ENCODE results near the gene CPLANE2. TPM values are rescaled to one million over a fixed set of nuclear protein-coding genes. Genes with fewer than 3 reads are reported as not detected.
"Not testable (repeated sequence)": the region's sequence is repeated elsewhere in the genome, so short reads cannot be mapped to it uniquely, and the experiment has no call there.

CPLANE2 gene
- total RNA-seq, 1 donor from 2014 or later, result 3.1 TPM

GRCh38 chr1:16250524-16251251, 13.7 kb upstream of the CPLANE2 start:
- Histone ChIP-seq H3K9me3 (ENCODE audit: control insufficient read depth in 3 of 3, low read length in 3 of 3) (no peaks in the 10 kb centered on the region), H3K36me3 (ENCODE audit: control insufficient read depth in 3 of 3, insufficient read depth in 3 of 3, low read length in 3 of 3) (peaks cover 28 to 50% (median 43%) of the 10 kb centered on the region in 3 donors), H3K27ac (ENCODE audit: low read depth, low read length) (no peak overlapping the region), H3K27me3 (ENCODE audit: control insufficient read depth in 3 of 3, insufficient read depth in 3 of 3, low read length in 3 of 3) (no peaks in the 10 kb centered on the region), H3K4me3 (ENCODE audit: low read length in 3 of 3) (no peak overlapping the region), H3K4me1 (ENCODE audit: control insufficient read depth in 3 of 3, insufficient read depth in 3 of 3, low read length in 3 of 3) (peaks cover 32 to 36% (median 35%) of the 10 kb centered on the region in 3 donors), H3K9ac (ENCODE audit: low read depth in 1 of 3, low read length in 3 of 3) (no peak overlapping the region)

- H3K9me3 ChIP-seq (ENCODE audit: control insufficient read depth in 3 of 3, low read length in 3 of 3), result no peaks in the 10 kb centered on the region
- H3K36me3 ChIP-seq (ENCODE audit: control insufficient read depth in 3 of 3, insufficient read depth in 3 of 3, low read length in 3 of 3), result peaks cover 24 to 44% (median 33%) of the 10 kb centered on the region in 3 donors
- no peaks in the 10 kb centered on the region for H3K27me3 ChIP-seq (ENCODE audit: control insufficient read depth in 3 of 3, insufficient read depth in 3 of 3, low read length in 3 of 3)
- peaks cover 29 to 36% (median 35%) of the 10 kb centered on the region in 3 donors for H3K4me1 ChIP-seq (ENCODE audit: control insufficient read depth in 3 of 3, insufficient read depth in 3 of 3, low read length in 3 of 3)
- peak overlapping the region in 1 of 3 donors; percentile 7 for H3K9ac ChIP-seq (ENCODE audit: low read depth in 1 of 3, low read length in 3 of 3)
- peak overlapping the region; percentile 66 for H3K27ac ChIP-seq (ENCODE audit: low read depth, low read length)
- no peak overlapping the region for H3K4me3 ChIP-seq (ENCODE audit: low read length in 3 of 3)
These were observed 12.7 kb upstream of the CPLANE2 start for GRCh38 chr1:16249596-16250241.

- Histone ChIP-seq H3K27me3 (ENCODE audit: control insufficient read depth in 3 of 3, insufficient read depth in 3 of 3, low read length in 3 of 3) (no peaks in the 10 kb centered on the region), H3K9ac (ENCODE audit: low read depth in 1 of 3, low read length in 3 of 3) (peak overlapping the region; percentile 13 to 60 (median 32)), H3K27ac (ENCODE audit: low read depth, low read length) (peak overlapping the region; percentile 66), H3K36me3 (ENCODE audit: control insufficient read depth in 3 of 3, insufficient read depth in 3 of 3, low read length in 3 of 3) (peaks cover 24 to 38% (median 32%) of the 10 kb centered on the region in 3 donors), H3K4me3 (ENCODE audit: low read length in 3 of 3) (peak overlapping the region; percentile 44 to 58 (median 47)), H3K4me1 (ENCODE audit: control insufficient read depth in 3 of 3, insufficient read depth in 3 of 3, low read length in 3 of 3) (peaks cover 30 to 43% (median 38%) of the 10 kb centered on the region in 3 donors), H3K9me3 (ENCODE audit: control insufficient read depth in 3 of 3, low read length in 3 of 3) (no peaks in the 10 kb centered on the region)
These were observed 11.9 kb upstream of the CPLANE2 start for GRCh38 chr1:16248603-16249516.

GRCh38 chr1:16248007-16248436, 11.0 kb upstream of the CPLANE2 start:
- Histone ChIP-seq H3K4me1 (ENCODE audit: control insufficient read depth in 3 of 3, insufficient read depth in 3 of 3, low read length in 3 of 3) (peaks cover 30 to 45% (median 38%) of the 10 kb centered on the region in 3 donors), H3K36me3 (ENCODE audit: control insufficient read depth in 3 of 3, insufficient read depth in 3 of 3, low read length in 3 of 3) (peaks cover 20 to 32% (median 26%) of the 10 kb centered on the region in 3 donors), H3K27me3 (ENCODE audit: control insufficient read depth in 3 of 3, insufficient read depth in 3 of 3, low read length in 3 of 3) (no peaks in the 10 kb centered on the region), H3K9ac (ENCODE audit: low read depth in 1 of 3, low read length in 3 of 3) (peak overlapping the region; percentile 15 to 60 (median 18)), H3K4me3 (ENCODE audit: low read length in 3 of 3) (peak overlapping the region in 1 of 3 donors; percentile 4), H3K27ac (ENCODE audit: low read depth, low read length) (peak overlapping the region; percentile 66), H3K9me3 (ENCODE audit: control insufficient read depth in 3 of 3, low read length in 3 of 3) (no peaks in the 10 kb centered on the region)

- H3K4me3 ChIP-seq (ENCODE audit: low read length in 3 of 3), result no peak overlapping the region
- no peaks in the 10 kb centered on the region for H3K27me3 ChIP-seq (ENCODE audit: control insufficient read depth in 3 of 3, insufficient read depth in 3 of 3, low read length in 3 of 3)
- H3K9me3 ChIP-seq (ENCODE audit: control insufficient read depth in 3 of 3, low read length in 3 of 3), result no peaks in the 10 kb centered on the region
- H3K9ac ChIP-seq (ENCODE audit: low read depth in 1 of 3, low read length in 3 of 3), result no peak overlapping the region
- H3K36me3 ChIP-seq (ENCODE audit: control insufficient read depth in 3 of 3, insufficient read depth in 3 of 3, low read length in 3 of 3), result peaks cover 19 to 26% (median 20%) of the 10 kb centered on the region in 3 donors
- H3K27ac ChIP-seq (ENCODE audit: low read depth, low read length), result no peak overlapping the region
- H3K4me1 ChIP-seq (ENCODE audit: control insufficient read depth in 3 of 3, insufficient read depth in 3 of 3, low read length in 3 of 3), result peaks cover 30 to 45% (median 38%) of the 10 kb centered on the region in 3 donors
These were observed 10.5 kb upstream of the CPLANE2 start for GRCh38 chr1:16247441-16247840.

- Histone ChIP-seq H3K4me1 (ENCODE audit: control insufficient read depth in 3 of 3, insufficient read depth in 3 of 3, low read length in 3 of 3) (peaks cover 30 to 45% (median 38%) of the 10 kb centered on the region in 3 donors), H3K36me3 (ENCODE audit: control insufficient read depth in 3 of 3, insufficient read depth in 3 of 3, low read length in 3 of 3) (peaks cover 15 to 22% (median 16%) of the 10 kb centered on the region in 3 donors), H3K9ac (ENCODE audit: low read depth in 1 of 3, low read length in 3 of 3) (no peak overlapping the region), H3K9me3 (ENCODE audit: control insufficient read depth in 3 of 3, low read length in 3 of 3) (no peaks in the 10 kb centered on the region), H3K4me3 (ENCODE audit: low read length in 3 of 3) (no peak overlapping the region), H3K27ac (ENCODE audit: low read depth, low read length) (no peak overlapping the region), H3K27me3 (ENCODE audit: control insufficient read depth in 3 of 3, insufficient read depth in 3 of 3, low read length in 3 of 3) (no peaks in the 10 kb centered on the region)
These were observed 10.0 kb upstream of the CPLANE2 start for GRCh38 chr1:16246961-16247360.

- Histone ChIP-seq H3K4me1 (ENCODE audit: control insufficient read depth in 3 of 3, insufficient read depth in 3 of 3, low read length in 3 of 3) (peaks cover 31 to 45% (median 38%) of the 10 kb centered on the region in 3 donors), H3K36me3 (ENCODE audit: control insufficient read depth in 3 of 3, insufficient read depth in 3 of 3, low read length in 3 of 3) (peaks cover 9 to 14% (median 11%) of the 10 kb centered on the region in 3 donors)
- not testable (repeated sequence) for H3K27me3 ChIP-seq (ENCODE audit: control insufficient read depth in 3 of 3, insufficient read depth in 3 of 3, low read length in 3 of 3); H3K27ac ChIP-seq (ENCODE audit: low read depth, low read length); H3K9me3 ChIP-seq (ENCODE audit: control insufficient read depth in 3 of 3, low read length in 3 of 3); H3K4me3 ChIP-seq (ENCODE audit: low read length in 3 of 3); H3K9ac ChIP-seq (ENCODE audit: low read depth in 1 of 3, low read length in 3 of 3)
These were observed 9.3 kb upstream of the CPLANE2 start for GRCh38 chr1:16246239-16246638.

GRCh38 chr1:16245476-16246196, 8.7 kb upstream of the CPLANE2 start:
- no peaks in the 10 kb centered on the region for H3K9me3 ChIP-seq (ENCODE audit: control insufficient read depth in 3 of 3, low read length in 3 of 3)
- no peak overlapping the region for H3K4me3 ChIP-seq (ENCODE audit: low read length in 3 of 3)
- H3K27ac ChIP-seq (ENCODE audit: low read depth, low read length), result no peak overlapping the region
- H3K27me3 ChIP-seq (ENCODE audit: control insufficient read depth in 3 of 3, insufficient read depth in 3 of 3, low read length in 3 of 3), result no peaks in the 10 kb centered on the region
- H3K36me3 ChIP-seq (ENCODE audit: control insufficient read depth in 3 of 3, insufficient read depth in 3 of 3, low read length in 3 of 3), result peaks cover 5 to 8% (median 5%) of the 10 kb centered on the region in 3 donors
- no peak overlapping the region for H3K9ac ChIP-seq (ENCODE audit: low read depth in 1 of 3, low read length in 3 of 3)
- H3K4me1 ChIP-seq (ENCODE audit: control insufficient read depth in 3 of 3, insufficient read depth in 3 of 3, low read length in 3 of 3), result peaks cover 33 to 40% (median 34%) of the 10 kb centered on the region in 3 donors

- Histone ChIP-seq H3K9me3 (ENCODE audit: control insufficient read depth in 3 of 3, low read length in 3 of 3) (no peaks in the 10 kb centered on the region), H3K27me3 (ENCODE audit: control insufficient read depth in 3 of 3, insufficient read depth in 3 of 3, low read length in 3 of 3) (no peaks in the 10 kb centered on the region), H3K36me3 (ENCODE audit: control insufficient read depth in 3 of 3, insufficient read depth in 3 of 3, low read length in 3 of 3) (peaks cover 5 to 7% (median 5%) of the 10 kb centered on the region in 3 donors), H3K4me1 (ENCODE audit: control insufficient read depth in 3 of 3, insufficient read depth in 3 of 3, low read length in 3 of 3) (peaks cover 29 to 34% (median 30%) of the 10 kb centered on the region in 3 donors), H3K27ac (ENCODE audit: low read depth, low read length) (no peak overlapping the region), H3K9ac (ENCODE audit: low read depth in 1 of 3, low read length in 3 of 3) (no peak overlapping the region), H3K4me3 (ENCODE audit: low read length in 3 of 3) (no peak overlapping the region)
These were observed 7.8 kb upstream of the CPLANE2 start for GRCh38 chr1:16244650-16245285.
